SK-N-SH (cell line): ENCODE results near the gene SLC25A29. TPM values are rescaled to one million over a fixed set of nuclear protein-coding genes. Genes with fewer than 3 reads are reported as not detected.

Experiments
- CTCF ChIA-PET: fragments of 300-600, 350-600 bp; formaldehyde crosslinking; extraction: SDS; loops from one replicate; lab custom pipeline; 2021; lab: Yijun Ruan, JAX
- POLR2A ChIA-PET: fragments of 350-600 bp; sonication (Branson Sonifier 250); formaldehyde crosslinking; extraction: SDS; loops from one replicate; lab custom pipeline; 2020; ENCODE audit warnings: antibody characterized with exemption, inconsistent platforms; lab: Yijun Ruan, JAX
- DNase-seq: peaks from one replicate; pipeline ENCODE4 v3.0.0; 2012
- H2AFZ ChIP-seq: fragments of 200-600 bp; sonication (generic); 2 replicates; pipeline ENCODE4 v1.8.1; 2016; ENCODE audit warnings: antibody characterized with exemption, mild to moderate bottlenecking, low read depth
- H3F3A ChIP-seq: fragments of 200-600 bp; sonication (generic); replicated peaks from 2 replicates; pipeline ENCODE3; 2016; ENCODE audit warnings: antibody characterized with exemption, mild to moderate bottlenecking; ENCODE audit not compliant: insufficient read depth
- H3K27ac ChIP-seq, 2 experiments: fragments of 200-500 bp in 1 of 2; fragments of 200-600 bp in 1 of 2; sonication (Bioruptor generic) in 1 of 2; sonication (generic), shearing (Covaris generic) in 1 of 2; 2 replicates each; pipeline versions ENCODE4 v1.5.1 to v1.6.1; 2014 to 2016; ENCODE audit warnings: low read depth in 2 of 2, inconsistent platforms in 1 of 2, low read length in 1 of 2, mild to moderate bottlenecking in 1 of 2, mixed read lengths in 1 of 2
- H3K27me3 ChIP-seq: fragments of 200-600 bp; sonication (generic), shearing (Covaris generic); 2 replicates; pipeline ENCODE4 v1.6.1; 2016; ENCODE audit warnings: mixed run types; ENCODE audit not compliant: insufficient read depth
- H3K36me3 ChIP-seq, 2 experiments: fragments of 200-500 bp in 1 of 2; fragments of 200-600 bp in 1 of 2; sonication (Bioruptor generic) in 1 of 2; sonication (generic) in 1 of 2; replicated peaks in 1 of 2; 2 replicates each; pipeline versions ENCODE3 to v1.5.1; 2014 to 2016; ENCODE audit warnings: low read length in 1 of 2, mild to moderate bottlenecking in 1 of 2; ENCODE audit not compliant: insufficient read depth in 2 of 2, control insufficient read depth in 1 of 2
- H3K4me1 ChIP-seq, 2 experiments: fragments of 200-500 bp in 1 of 2; fragments of 200-600 bp in 1 of 2; sonication (Bioruptor generic) in 1 of 2; sonication (generic), shearing (Covaris generic) in 1 of 2; 2 replicates each; pipeline versions ENCODE4 v1.5.1 to v1.6.1; 2014 to 2016; ENCODE audit warnings: low read depth in 1 of 2, low read length in 1 of 2, mixed run types in 1 of 2; ENCODE audit not compliant: insufficient read depth in 2 of 2, control insufficient read depth in 1 of 2
- H3K4me2 ChIP-seq: fragments of 200-600 bp; sonication (generic), shearing (Covaris generic); 2 replicates; pipeline ENCODE4 v1.6.1; 2017; ENCODE audit warnings: mixed run types
- H3K4me3 ChIP-seq, 2 experiments: fragments of 200-500 bp in 1 of 2; fragments of 200-600 bp in 1 of 2; sonication (Bioruptor generic) in 1 of 2; sonication (generic), shearing (Covaris generic) in 1 of 2; 2 replicates each; pipeline versions ENCODE4 v1.5.1 to v1.8.1; 2014 to 2016; ENCODE audit warnings: low read depth in 2 of 2, inconsistent platforms in 1 of 2, low read length in 1 of 2, mild to moderate bottlenecking in 1 of 2, mixed read lengths in 1 of 2, moderate library complexity in 1 of 2
- H3K79me2 ChIP-seq: fragments of 200-600 bp; sonication (generic); 2 replicates; pipeline ENCODE4 v1.8.1; 2017; ENCODE audit warnings: mild to moderate bottlenecking; ENCODE audit not compliant: insufficient read depth
- H3K9ac ChIP-seq: fragments of 200-600 bp; sonication (generic); 2 replicates; pipeline ENCODE4 v1.6.1; 2017; ENCODE audit warnings: mixed run types
- H3K9me2 ChIP-seq: fragments of 200-600 bp; sonication (generic); 2 replicates; pipeline ENCODE4 v1.6.1; 2017; ENCODE audit warnings: mixed run types
- H3K9me3 ChIP-seq: fragments of 200-600 bp; sonication (generic); 2 replicates; pipeline ENCODE4 v1.6.1; 2017; ENCODE audit warnings: mixed run types, mild to moderate bottlenecking, moderate library complexity
- H4K20me1 ChIP-seq: fragments of 200-600 bp; sonication (generic); 2 replicates; pipeline ENCODE4 v1.6.1; 2017; ENCODE audit warnings: mild to moderate bottlenecking, mixed run types; ENCODE audit not compliant: insufficient read depth
- EZH2phosphoT487 ChIP-seq: fragments of 200-600 bp; sonication (generic); IDR thresholded peaks from 2 replicates; pipeline ENCODE4 v1.6.1; 2017; ENCODE audit warnings: low read depth, mixed run types, mild to moderate bottlenecking, antibody characterized with exemption, moderate library complexity, borderline replicate concordance
- FOSL2 ChIP-seq: IDR thresholded peaks from 2 replicates; pipeline ENCODE4 v1.4.0; 2012; ENCODE audit warnings: low read depth, mild to moderate bottlenecking, moderate library complexity, borderline replicate concordance
- FOXJ3 ChIP-seq: sonication (generic); formaldehyde crosslinking; IDR thresholded peaks from 2 replicates; pipeline ENCODE4 v1.5.1; 2020; ENCODE audit warnings: mild to moderate bottlenecking, missing genetic modification reagents
- MXI1 ChIP-seq: IDR thresholded peaks from 2 replicates; pipeline ENCODE4 v1.6.1; 2012; ENCODE audit warnings: mild to moderate bottlenecking, low read depth, low read length, improper control_type of control experiment
- POLR2AphosphoS5 ChIP-seq: IDR thresholded peaks from 2 replicates; pipeline ENCODE4 v1.6.1; 2012; ENCODE audit warnings: low read depth, low read length
- RAD21 ChIP-seq: IDR thresholded peaks from 2 replicates; pipeline ENCODE4 v1.6.1; 2012; ENCODE audit warnings: mild to moderate bottlenecking, low read length
- RFX5 ChIP-seq: IDR thresholded peaks from 2 replicates; pipeline ENCODE4 v1.6.1; 2012; ENCODE audit warnings: mild to moderate bottlenecking, improper control_type of control experiment, low read length
- RXRA ChIP-seq: IDR thresholded peaks from 2 replicates; pipeline ENCODE4 v1.4.0; 2012; ENCODE audit warnings: low read depth, mild to moderate bottlenecking, borderline replicate concordance
- TCF12 ChIP-seq: IDR thresholded peaks from 2 replicates; pipeline ENCODE4 v1.4.0; 2012
- TEAD4 ChIP-seq: IDR thresholded peaks from 2 replicates; pipeline ENCODE4 v1.4.0; 2012; ENCODE audit warnings: mild to moderate bottlenecking, borderline replicate concordance; ENCODE audit not compliant: insufficient read depth
- whole genome bisulfite sequencing: methylation state at CpG from one replicate; pipeline ENCODE4 v1.1.6; 2017; ENCODE audit warnings: low lambda C conversion rate; 5-methylcytosine and 5-hydroxymethylcytosine counted together
- polyA plus RNA-seq, 3 experiments: library from polyadenylated mRNA; depleted of rRNA; stranded (reverse); fragments of >200 nt; gene quantifications; 2 replicates each; pipeline ENCODE4 v1.2.3, GENCODE V29; 2012
- TF ChIP-seq, protein P1 (sequence below): IDR thresholded peaks from 2 replicates; pipeline ENCODE4; 2012
- TF ChIP-seq, protein P2 (sequence below): IDR thresholded peaks from 2 replicates; pipeline ENCODE4 v1.4.0; 2012; ENCODE audit warnings: low read depth, borderline replicate concordance
- TF ChIP-seq, protein P3 (sequence below): IDR thresholded peaks from 2 replicates; pipeline ENCODE4 v1.4.0; 2012; ENCODE audit warnings: low read depth, borderline replicate concordance

SLC25A29 gene
- polyA plus RNA-seq, 1 of the 3 experiments (the other 2 are of a cell fraction), result 66.9 TPM

DNA sequence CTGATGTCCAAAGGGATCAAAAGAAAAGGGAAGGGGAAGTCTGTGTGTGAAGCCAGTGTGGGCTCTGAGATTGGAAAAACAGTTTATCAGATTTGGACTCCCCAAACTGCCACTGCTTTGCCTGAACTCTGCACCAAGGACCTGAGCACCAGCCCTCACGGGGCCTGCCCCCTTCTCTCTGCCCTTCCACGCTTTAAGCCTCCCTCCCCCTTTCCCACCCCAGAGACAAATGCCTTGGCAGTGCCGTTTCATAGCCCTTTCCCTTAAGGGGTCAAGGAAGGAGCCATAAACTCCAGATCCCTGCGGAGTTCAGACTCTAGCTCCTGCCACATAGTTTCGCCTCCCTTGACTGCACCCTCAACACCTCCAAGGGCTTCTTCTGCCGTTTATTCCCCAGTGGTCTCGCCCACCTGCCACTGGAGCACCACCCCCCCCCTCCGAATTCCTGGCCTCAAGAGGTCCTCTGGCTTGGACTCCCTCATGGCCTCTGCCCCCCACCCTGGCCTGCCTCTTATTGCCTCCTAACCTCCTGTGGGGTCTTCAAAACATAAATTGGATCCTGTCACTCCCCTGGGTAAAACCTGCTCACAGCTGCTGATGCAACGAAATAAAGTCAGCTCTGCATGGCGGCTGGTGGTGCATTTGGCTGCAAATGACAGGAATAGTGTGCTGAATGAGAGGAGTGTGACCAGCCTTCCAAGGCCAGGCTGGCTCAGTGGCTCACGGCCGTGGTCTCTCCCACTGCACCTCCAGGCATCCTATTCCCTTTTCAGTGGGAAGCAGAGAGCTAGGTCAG lies 18.8 kb downstream of the SLC25A29 start:
- Histone ChIP-seq H3K79me2 (0 out of 2 replicates have a peak, but pooled peaks cover 3% of the 10 kb centered on the region), H2AFZ (no peak overlapping the region), H3K9me2 (no peaks in the 10 kb centered on the region), H3F3A (no peaks in the 10 kb centered on the region), H3K4me1 (peaks cover 0 to 33% of the 10 kb centered on the region in 2 experiments; a peak in 1 of 4 replicates), H3K4me3 (no peak overlapping the region), H3K27me3 (no peaks in the 10 kb centered on the region), H3K36me3 (peaks cover 0 to 16% of the 10 kb centered on the region in 2 experiments), H4K20me1 (0 out of 2 replicates have a peak, but pooled peaks cover 2% of the 10 kb centered on the region), H3K4me2 (no peak overlapping the region), H3K27ac (no peak overlapping the region), H3K9me3 (no peaks in the 10 kb centered on the region), H3K9ac (no peak overlapping the region)
- CTCF ChIA-PET, result interaction anchor here (1.4 to 5.6 kb wide), 8 partner anchors 13 to 113 kb away, joined by 3 to 58 read pairs (median 4); no protein-coding TSS in a partner anchor
- TF ChIP-seq MXI1 (no peak), RXRA (no peak), TEAD4 (no peak), POLR2AphosphoS5 (no peak), TCF12 (no peak), RAD21 (no peak), EZH2phosphoT487 (no peak), FOSL2 (no peak), RFX5 (no peak), FOXJ3 (CRISPR knock-in tag) (no peak)
- TF ChIP-seq, protein P1, sequence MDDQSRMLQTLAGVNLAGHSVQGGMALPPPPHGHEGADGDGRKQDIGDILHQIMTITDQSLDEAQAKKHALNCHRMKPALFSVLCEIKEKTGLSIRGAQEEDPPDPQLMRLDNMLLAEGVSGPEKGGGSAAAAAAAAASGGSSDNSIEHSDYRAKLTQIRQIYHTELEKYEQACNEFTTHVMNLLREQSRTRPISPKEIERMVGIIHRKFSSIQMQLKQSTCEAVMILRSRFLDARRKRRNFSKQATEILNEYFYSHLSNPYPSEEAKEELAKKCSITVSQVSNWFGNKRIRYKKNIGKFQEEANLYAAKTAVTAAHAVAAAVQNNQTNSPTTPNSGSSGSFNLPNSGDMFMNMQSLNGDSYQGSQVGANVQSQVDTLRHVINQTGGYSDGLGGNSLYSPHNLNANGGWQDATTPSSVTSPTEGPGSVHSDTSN, result no peak
- TF ChIP-seq, protein P2, sequence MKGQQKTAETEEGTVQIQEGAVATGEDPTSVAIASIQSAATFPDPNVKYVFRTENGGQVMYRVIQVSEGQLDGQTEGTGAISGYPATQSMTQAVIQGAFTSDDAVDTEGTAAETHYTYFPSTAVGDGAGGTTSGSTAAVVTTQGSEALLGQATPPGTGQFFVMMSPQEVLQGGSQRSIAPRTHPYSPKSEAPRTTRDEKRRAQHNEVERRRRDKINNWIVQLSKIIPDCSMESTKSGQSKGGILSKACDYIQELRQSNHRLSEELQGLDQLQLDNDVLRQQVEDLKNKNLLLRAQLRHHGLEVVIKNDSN, result no peak
- TF ChIP-seq, protein P3, sequence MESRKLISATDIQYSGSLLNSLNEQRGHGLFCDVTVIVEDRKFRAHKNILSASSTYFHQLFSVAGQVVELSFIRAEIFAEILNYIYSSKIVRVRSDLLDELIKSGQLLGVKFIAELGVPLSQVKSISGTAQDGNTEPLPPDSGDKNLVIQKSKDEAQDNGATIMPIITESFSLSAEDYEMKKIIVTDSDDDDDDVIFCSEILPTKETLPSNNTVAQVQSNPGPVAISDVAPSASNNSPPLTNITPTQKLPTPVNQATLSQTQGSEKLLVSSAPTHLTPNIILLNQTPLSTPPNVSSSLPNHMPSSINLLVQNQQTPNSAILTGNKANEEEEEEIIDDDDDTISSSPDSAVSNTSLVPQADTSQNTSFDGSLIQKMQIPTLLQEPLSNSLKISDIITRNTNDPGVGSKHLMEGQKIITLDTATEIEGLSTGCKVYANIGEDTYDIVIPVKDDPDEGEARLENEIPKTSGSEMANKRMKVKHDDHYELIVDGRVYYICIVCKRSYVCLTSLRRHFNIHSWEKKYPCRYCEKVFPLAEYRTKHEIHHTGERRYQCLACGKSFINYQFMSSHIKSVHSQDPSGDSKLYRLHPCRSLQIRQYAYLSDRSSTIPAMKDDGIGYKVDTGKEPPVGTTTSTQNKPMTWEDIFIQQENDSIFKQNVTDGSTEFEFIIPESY, result no peak
- POLR2A ChIA-PET, result no interaction called here
- 83% methylated on average over 10 of the region's 12 CpGs for WGBS
- DNase-seq, result no peak
